GM23338 (cell line): ENCODE measurements around the gene JMJD1C.
"Not testable (repeated sequence)": the region's sequence is repeated elsewhere in the genome, so short reads cannot be mapped to it uniquely, and the experiment has no call there.

ENCODE experiments used
- CTCF ChIP-seq, 2 experiments: fragments of 200-600 bp in 1 of 2; sonication (generic) in 1 of 2; conservative IDR thresholded peaks; 2 replicates each; pipeline versions ENCODE4 v1.5.1 to v1.6.1; 2016 to 2017; ENCODE audit warnings: antibody characterized with exemption in 2 of 2, low read depth in 2 of 2, mild to moderate bottlenecking in 2 of 2, moderate library complexity in 1 of 2
- ETS1 ChIP-seq: IDR thresholded peaks from 2 replicates; pipeline ENCODE4 v1.6.1; 2016; ENCODE audit warnings: antibody characterized with exemption
- EZH2 ChIP-seq: fragments of 200-600 bp; sonication (generic); IDR thresholded peaks from one replicate; pipeline ENCODE4 v1.8.0; 2017; ENCODE audit warnings: antibody characterized with exemption, mild to moderate bottlenecking, low read depth; ENCODE audit not compliant: unreplicated experiment
- EZH2phosphoT487 ChIP-seq: fragments of 200-600 bp; sonication (generic); IDR thresholded peaks from one replicate; pipeline ENCODE4 v1.8.1; 2018; ENCODE audit warnings: antibody characterized with exemption; ENCODE audit not compliant: unreplicated experiment
- JUNB ChIP-seq: IDR thresholded peaks from one replicate; pipeline ENCODE4 v1.6.1; 2016; ENCODE audit warnings: antibody characterized with exemption; ENCODE audit not compliant: unreplicated experiment
- POLR2AphosphoS5 ChIP-seq: IDR thresholded peaks from 2 replicates; pipeline ENCODE4 v1.6.1; 2016; ENCODE audit warnings: antibody characterized with exemption, low read depth
- REST ChIP-seq: IDR thresholded peaks from one replicate; pipeline ENCODE4 v1.6.1; 2018; ENCODE audit warnings: antibody characterized with exemption; ENCODE audit not compliant: unreplicated experiment
- STAT1 ChIP-seq: IDR thresholded peaks from one replicate; pipeline ENCODE4 v1.6.1; 2016; ENCODE audit warnings: antibody characterized with exemption; ENCODE audit not compliant: unreplicated experiment
- ZNF114 ChIP-seq: fragments of 250-450 bp; sonication (Bioruptor Pico); IDR thresholded peaks from 2 replicates; pipeline ENCODE4 v1.5.0; 2020; ENCODE audit warnings: mild to moderate bottlenecking, moderate library complexity

- TF ChIP-seq EZH2; CTCF (conservative IDR thresholded peaks at IDR 0.05; ENCODE audit: low read depth in 2 of 2); REST; ETS1; ZNF114 (CRISPR knock-in tag); POLR2AphosphoS5; JUNB; EZH2phosphoT487; STAT1: not testable (repeated sequence)
Measured at GRCh38 chr10:63492317-63492690, 26.5 kb upstream of the JMJD1C start.
